Retinal pigment epithelial cell (primary cell): ENCODE results near the gene C2CD3.

Experiments
- DNase-seq: peaks from one replicate; pipeline ENCODE4 v3.0.0-alpha.2; 2010; ENCODE audit warnings: low read depth
- H3K4me3 ChIP-seq: 2 replicates; pipeline ENCODE4 v1.5.1; 2011; ENCODE audit warnings: mild to moderate bottlenecking, low read length, control low read depth, moderate library complexity
- CTCF ChIP-seq: conservative IDR thresholded peaks from 2 replicates; pipeline ENCODE4 v1.5.1; 2011; ENCODE audit warnings: low read depth, low read length, control low read depth, inconsistent platforms

Gene C2CD3

GRCh38 chr11:73977856-73978519, 192.8 kb downstream of the C2CD3 start:
- H3K4me3 ChIP-seq, result no peak overlapping the region
- DNase-seq, result no peak
- no peak for TF ChIP-seq CTCF

- no peak for TF ChIP-seq CTCF
- DNase-seq, result no peak
- H3K4me3 ChIP-seq, result no peak overlapping the region
Observed at GRCh38 chr11:73976451-73977151, 194.2 kb downstream of the C2CD3 start.

- DNase-seq, result no peak
- TF ChIP-seq CTCF, result no peak
- H3K4me3 ChIP-seq, result no peak overlapping the region
Observed at GRCh38 chr11:73975479-73975757, 195.4 kb downstream of the C2CD3 start.

GRCh38 chr11:73974604-73975478, 196.0 kb downstream of the C2CD3 start:
- no peak for DNase-seq
- H3K4me3 ChIP-seq, result no peak overlapping the region
- TF ChIP-seq CTCF, result no peak

GRCh38 chr11:73972620-73973449, 198.0 kb downstream of the C2CD3 start:
- TF ChIP-seq CTCF, result no peak
- no peak for DNase-seq
- no peak overlapping the region for H3K4me3 ChIP-seq

GRCh38 chr11:73972187-73972586, 198.6 kb downstream of the C2CD3 start:
- no peak for DNase-seq
- no peak for TF ChIP-seq CTCF
- H3K4me3 ChIP-seq, result no peak overlapping the region
